Mesothelial cell of epicardium (in vitro differentiated cells): ENCODE data around the gene AS3MT. TPM values are rescaled to one million over a fixed set of nuclear protein-coding genes. Genes with fewer than 3 reads are reported as not detected.

ENCODE experiments used
- DNase-seq, 2 experiments: peaks; one replicate each; pipeline ENCODE4 v3.0.0; 2021; ENCODE audit warnings: low spot score in 2 of 2; ENCODE audit not compliant: unreplicated experiment in 2 of 2
- H3K27ac Mint-ChIP-seq: 2 replicates; pipeline ENCODE4 v1.8.0; 2021; ENCODE audit warnings: mixed read lengths
- H3K27me3 Mint-ChIP-seq: 2 replicates; pipeline ENCODE4 v1.8.0; 2021; ENCODE audit warnings: low read depth, mixed read lengths
- H3K36me3 Mint-ChIP-seq: 2 replicates; pipeline ENCODE4 v1.8.0; 2021; ENCODE audit warnings: mixed read lengths
- H3K4me1 Mint-ChIP-seq: 2 replicates; pipeline ENCODE4 v1.8.0; 2021; ENCODE audit warnings: mixed read lengths
- H3K4me3 Mint-ChIP-seq: 2 replicates; pipeline ENCODE4 v1.8.0; 2021; ENCODE audit warnings: mild to moderate bottlenecking, moderate library complexity, mixed read lengths
- H3K9me3 Mint-ChIP-seq: 2 replicates; pipeline ENCODE4 v1.8.0; 2021; ENCODE audit warnings: mixed read lengths
- total RNA-seq: library from RNA; stranded (reverse); gene quantifications from 3 replicates; pipeline ENCODE4 v1.2.1, GENCODE V29; 2021
- TF ChIP-seq, protein P1 (sequence below): fragments of 200-600 bp; sonication (generic); IDR thresholded peaks from one replicate; pipeline ENCODE4 v1.5.0; 2021; ENCODE audit warnings: antibody characterized with exemption; ENCODE audit not compliant: unreplicated experiment

The AS3MT gene
- total RNA-seq, 1 donor from 2014 or later = 8.7 TPM

GRCh38 chr10:102870221-102870620, 951 bp downstream of the AS3MT start:
- DNase-seq = no peak
- TF ChIP-seq, protein P1, sequence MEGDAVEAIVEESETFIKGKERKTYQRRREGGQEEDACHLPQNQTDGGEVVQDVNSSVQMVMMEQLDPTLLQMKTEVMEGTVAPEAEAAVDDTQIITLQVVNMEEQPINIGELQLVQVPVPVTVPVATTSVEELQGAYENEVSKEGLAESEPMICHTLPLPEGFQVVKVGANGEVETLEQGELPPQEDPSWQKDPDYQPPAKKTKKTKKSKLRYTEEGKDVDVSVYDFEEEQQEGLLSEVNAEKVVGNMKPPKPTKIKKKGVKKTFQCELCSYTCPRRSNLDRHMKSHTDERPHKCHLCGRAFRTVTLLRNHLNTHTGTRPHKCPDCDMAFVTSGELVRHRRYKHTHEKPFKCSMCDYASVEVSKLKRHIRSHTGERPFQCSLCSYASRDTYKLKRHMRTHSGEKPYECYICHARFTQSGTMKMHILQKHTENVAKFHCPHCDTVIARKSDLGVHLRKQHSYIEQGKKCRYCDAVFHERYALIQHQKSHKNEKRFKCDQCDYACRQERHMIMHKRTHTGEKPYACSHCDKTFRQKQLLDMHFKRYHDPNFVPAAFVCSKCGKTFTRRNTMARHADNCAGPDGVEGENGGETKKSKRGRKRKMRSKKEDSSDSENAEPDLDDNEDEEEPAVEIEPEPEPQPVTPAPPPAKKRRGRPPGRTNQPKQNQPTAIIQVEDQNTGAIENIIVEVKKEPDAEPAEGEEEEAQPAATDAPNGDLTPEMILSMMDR = no peak
- Mint-ChIP-seq H3K4me1 (peaks cover 20% of the 10 kb centered on the region), H3K9me3 (no peaks in the 10 kb centered on the region), H3K27me3 (no peaks in the 10 kb centered on the region), H3K36me3 (peaks cover 7% of the 10 kb centered on the region), H3K27ac (peak overlapping the region; percentile 89), H3K4me3 (peak overlapping the region; percentile 88)

- H3K27ac Mint-ChIP-seq = no peak overlapping the region
- no peak for DNase-seq
- H3K9me3 Mint-ChIP-seq = no peaks in the 10 kb centered on the region
- no peaks in the 10 kb centered on the region for H3K27me3 Mint-ChIP-seq
- peaks cover 17% of the 10 kb centered on the region for H3K4me1 Mint-ChIP-seq
- TF ChIP-seq, protein P1 = no peak
- H3K36me3 Mint-ChIP-seq = peaks cover 10% of the 10 kb centered on the region
- no peak overlapping the region for H3K4me3 Mint-ChIP-seq
These were observed 2.9 kb downstream of the AS3MT start for GRCh38 chr10:102872163-102872562.

GRCh38 chr10:102876747-102877153, 7.5 kb downstream of the AS3MT start:
- no peak overlapping the region for H3K4me3 Mint-ChIP-seq
- no peaks in the 10 kb centered on the region for H3K4me1 Mint-ChIP-seq
- H3K27me3 Mint-ChIP-seq = no peaks in the 10 kb centered on the region
- H3K36me3 Mint-ChIP-seq = peaks cover 21% of the 10 kb centered on the region
- H3K9me3 Mint-ChIP-seq = no peaks in the 10 kb centered on the region
- TF ChIP-seq, protein P1 = no peak
- no peak overlapping the region for H3K27ac Mint-ChIP-seq
- no peak for DNase-seq

- Mint-ChIP-seq H3K4me1 (no peaks in the 10 kb centered on the region), H3K9me3 (no peaks in the 10 kb centered on the region), H3K27me3 (no peaks in the 10 kb centered on the region), H3K4me3 (no peak overlapping the region), H3K27ac (no peak overlapping the region), H3K36me3 (peaks cover 18% of the 10 kb centered on the region)
- TF ChIP-seq, protein P1 = no peak
- DNase-seq = no peak
These were observed 9.4 kb downstream of the AS3MT start for GRCh38 chr10:102878629-102879028.

- no peak overlapping the region for H3K4me3 Mint-ChIP-seq
- TF ChIP-seq, protein P1 = no peak
- H3K27ac Mint-ChIP-seq = no peak overlapping the region
- no peaks in the 10 kb centered on the region for H3K27me3 Mint-ChIP-seq
- H3K4me1 Mint-ChIP-seq = no peaks in the 10 kb centered on the region
- DNase-seq = no peak
- H3K9me3 Mint-ChIP-seq = no peaks in the 10 kb centered on the region
- peaks cover 17% of the 10 kb centered on the region for H3K36me3 Mint-ChIP-seq
These were observed 11.0 kb downstream of the AS3MT start for GRCh38 chr10:102880256-102880655.

GRCh38 chr10:102888048-102888447, 18.8 kb downstream of the AS3MT start:
- peaks cover 17% of the 10 kb centered on the region for H3K9me3 Mint-ChIP-seq
- H3K27ac Mint-ChIP-seq = no peak overlapping the region
- TF ChIP-seq, protein P1 = no peak
- no peaks in the 10 kb centered on the region for H3K27me3 Mint-ChIP-seq
- DNase-seq = no peak
- H3K4me3 Mint-ChIP-seq = no peak overlapping the region
- no peaks in the 10 kb centered on the region for H3K4me1 Mint-ChIP-seq
- peaks cover 32% of the 10 kb centered on the region for H3K36me3 Mint-ChIP-seq
